Mesothelial cell of epicardium (in vitro differentiated cells): Measurements from ENCODE around the gene C19orf25. TPM values are rescaled to one million over a fixed set of nuclear protein-coding genes. Genes with fewer than 3 reads are reported as not detected.

ENCODE experiments used
- DNase-seq, 2 experiments: peaks; one replicate each; pipeline ENCODE4 v3.0.0; 2021; ENCODE audit warnings: low spot score in 2 of 2; ENCODE audit not compliant: unreplicated experiment in 2 of 2
- H3K27ac Mint-ChIP-seq: 2 replicates; pipeline ENCODE4 v1.8.0; 2021; ENCODE audit warnings: mixed read lengths
- H3K27me3 Mint-ChIP-seq: 2 replicates; pipeline ENCODE4 v1.8.0; 2021; ENCODE audit warnings: low read depth, mixed read lengths
- H3K36me3 Mint-ChIP-seq: 2 replicates; pipeline ENCODE4 v1.8.0; 2021; ENCODE audit warnings: mixed read lengths
- H3K4me1 Mint-ChIP-seq: 2 replicates; pipeline ENCODE4 v1.8.0; 2021; ENCODE audit warnings: mixed read lengths
- H3K4me3 Mint-ChIP-seq: 2 replicates; pipeline ENCODE4 v1.8.0; 2021; ENCODE audit warnings: mild to moderate bottlenecking, moderate library complexity, mixed read lengths
- H3K9me3 Mint-ChIP-seq: 2 replicates; pipeline ENCODE4 v1.8.0; 2021; ENCODE audit warnings: mixed read lengths
- CTCF ChIP-seq: fragments of 200-600 bp; sonication (generic); IDR thresholded peaks from one replicate; pipeline ENCODE4 v1.5.0; 2021; ENCODE audit warnings: antibody characterized with exemption; ENCODE audit not compliant: unreplicated experiment
- total RNA-seq: library from RNA; stranded (reverse); gene quantifications from 3 replicates; pipeline ENCODE4 v1.2.1, GENCODE V29; 2021

Gene C19orf25
- total RNA-seq, 1 donor from 2014 or later = 29.4 TPM

- Mint-ChIP-seq H3K4me1 (peaks cover 2% of the 10 kb centered on the region), H3K9me3 (no peaks in the 10 kb centered on the region), H3K4me3 (no peak overlapping the region), H3K36me3 (no peaks in the 10 kb centered on the region), H3K27ac (no peak overlapping the region), H3K27me3 (peaks cover 84% of the 10 kb centered on the region)
- no peak for TF ChIP-seq CTCF
- no peak for DNase-seq
These were observed 26.1 kb downstream of the C19orf25 start for GRCh38 chr19:1452802-1453524.

GRCh38 chr19:1451916-1452801, 26.9 kb downstream of the C19orf25 start:
- Mint-ChIP-seq H3K27ac (no peak overlapping the region), H3K4me1 (peaks cover 2% of the 10 kb centered on the region), H3K27me3 (peaks cover 85% of the 10 kb centered on the region), H3K9me3 (no peaks in the 10 kb centered on the region), H3K36me3 (no peaks in the 10 kb centered on the region), H3K4me3 (no peak overlapping the region)
- no peak for TF ChIP-seq CTCF
- DNase-seq = no peak

GRCh38 chr19:1450735-1451731, 28.0 kb downstream of the C19orf25 start:
- peaks cover 2% of the 10 kb centered on the region for H3K4me1 Mint-ChIP-seq
- TF ChIP-seq CTCF = no peak
- no peak overlapping the region for H3K4me3 Mint-ChIP-seq
- H3K27me3 Mint-ChIP-seq = peaks cover 85% of the 10 kb centered on the region
- H3K36me3 Mint-ChIP-seq = no peaks in the 10 kb centered on the region
- H3K27ac Mint-ChIP-seq = no peak overlapping the region
- DNase-seq = no peak
- no peaks in the 10 kb centered on the region for H3K9me3 Mint-ChIP-seq

GRCh38 chr19:1449467-1450442, 29.3 kb downstream of the C19orf25 start, which contains the start of gene APC2:
APC2 (plus strand) TSS chr19:1450121; CDS start chr19:1453002, 2,881 bp downstream.
- H3K27me3 Mint-ChIP-seq = peaks cover 81% of the 10 kb centered on the region
- H3K4me1 Mint-ChIP-seq = peaks cover 2% of the 10 kb centered on the region
- no peak within 1 kb of the TSS for H3K27ac Mint-ChIP-seq
- no peak for DNase-seq
- TF ChIP-seq CTCF = no peak
- no peak within 1 kb of the TSS for H3K4me3 Mint-ChIP-seq
- no peaks in the 10 kb centered on the region for H3K36me3 Mint-ChIP-seq
- H3K9me3 Mint-ChIP-seq = no peaks in the 10 kb centered on the region
